ENCODE results near the gene DCPS.
"Not testable (repeated sequence)": the region's sequence is repeated elsewhere in the genome, so short reads cannot be mapped to it uniquely, and the experiment has no call there.

The DCPS gene

DNA sequence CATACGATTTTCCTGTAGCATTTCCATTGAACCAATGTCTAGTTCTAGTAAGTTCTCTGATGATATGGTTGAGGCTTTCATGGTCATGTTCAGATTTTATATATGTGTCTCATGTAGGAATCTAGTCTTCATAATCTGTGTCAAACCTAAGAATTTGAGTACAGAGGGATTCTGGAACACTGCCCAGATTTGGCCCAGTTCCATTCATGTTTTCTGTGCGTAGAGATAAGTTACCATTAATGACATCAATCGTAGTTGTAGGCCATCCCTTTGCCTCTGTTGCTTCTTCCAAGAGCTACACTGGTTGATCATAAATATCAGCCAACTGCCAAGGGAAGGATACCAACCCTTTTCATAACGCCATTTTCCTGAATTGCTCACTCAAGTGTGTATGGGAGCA is 74.9 kb downstream of the DCPS start:
- DNase-seq (ENCODE audit: extremely low read depth in 1 of 2, low read depth in 1 of 2): no peak

DNA sequence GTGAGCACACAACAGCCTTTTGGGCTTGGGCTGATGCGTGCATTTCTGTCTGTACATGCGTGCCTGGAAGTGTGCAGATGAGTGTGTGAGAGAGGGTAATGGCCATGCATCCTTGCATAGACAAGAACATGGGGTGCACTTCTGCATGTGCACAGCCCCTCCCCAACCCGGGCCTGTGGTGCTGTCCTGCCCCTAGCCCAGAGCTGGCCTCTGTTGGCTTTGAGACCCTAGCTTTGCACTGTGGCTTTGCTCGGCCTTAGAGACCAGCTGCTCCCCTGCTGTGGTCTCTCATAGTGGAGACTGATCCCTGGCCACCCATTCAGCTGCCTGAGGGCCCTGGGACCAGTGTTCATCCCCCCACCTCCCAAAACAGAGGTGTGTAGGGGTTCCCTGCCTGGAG is 77.0 kb downstream of the DCPS start:
- DNase-seq (ENCODE audit: extremely low read depth in 1 of 2, low read depth in 1 of 2): no peak

DNA sequence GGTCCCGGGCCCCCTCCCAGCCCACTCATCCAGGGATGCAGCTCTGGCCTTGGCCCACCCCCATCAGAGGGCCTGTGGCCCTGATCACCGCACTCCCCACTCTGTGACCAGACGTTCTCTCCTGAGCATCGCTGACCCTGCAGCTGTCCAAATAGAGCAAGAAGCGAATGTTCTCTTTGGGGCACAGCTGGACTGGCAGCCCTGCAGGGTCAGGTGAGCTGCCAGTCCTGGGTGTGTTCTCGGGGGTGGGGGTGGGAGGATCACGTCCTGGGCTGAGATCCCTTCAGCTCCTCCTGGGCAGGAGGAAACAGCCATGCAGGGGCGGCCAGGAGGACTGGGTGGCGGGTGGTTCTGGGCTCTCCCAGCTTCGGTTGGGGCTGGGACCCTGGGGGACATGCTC is 78.1 kb downstream of the DCPS start:
- not testable (repeated sequence) for DNase-seq (ENCODE audit: extremely low read depth in 1 of 2, low read depth in 1 of 2)

DNA sequence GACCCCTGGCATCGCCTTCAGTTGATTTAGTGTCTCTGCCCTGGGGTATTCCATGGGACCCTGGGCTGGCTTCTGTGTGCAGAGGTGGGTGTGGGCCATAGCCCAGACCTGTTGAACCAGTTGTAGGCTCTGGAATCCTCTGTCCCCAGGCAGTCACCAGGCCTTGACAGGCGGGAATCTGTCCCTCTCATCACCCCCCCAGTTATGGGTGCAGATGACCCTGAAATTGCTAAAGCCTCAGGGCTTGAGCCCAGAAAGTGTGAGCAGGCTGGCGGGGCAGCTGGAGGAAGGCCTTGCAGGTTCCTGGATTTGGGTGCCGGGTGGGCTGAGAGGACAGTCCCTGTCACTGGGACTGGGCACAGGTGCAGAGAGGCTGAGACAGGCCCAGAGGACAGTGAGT is 78.8 kb downstream of the DCPS start:
- DNase-seq (ENCODE audit: extremely low read depth in 1 of 2, low read depth in 1 of 2): not testable (repeated sequence)

DNA sequence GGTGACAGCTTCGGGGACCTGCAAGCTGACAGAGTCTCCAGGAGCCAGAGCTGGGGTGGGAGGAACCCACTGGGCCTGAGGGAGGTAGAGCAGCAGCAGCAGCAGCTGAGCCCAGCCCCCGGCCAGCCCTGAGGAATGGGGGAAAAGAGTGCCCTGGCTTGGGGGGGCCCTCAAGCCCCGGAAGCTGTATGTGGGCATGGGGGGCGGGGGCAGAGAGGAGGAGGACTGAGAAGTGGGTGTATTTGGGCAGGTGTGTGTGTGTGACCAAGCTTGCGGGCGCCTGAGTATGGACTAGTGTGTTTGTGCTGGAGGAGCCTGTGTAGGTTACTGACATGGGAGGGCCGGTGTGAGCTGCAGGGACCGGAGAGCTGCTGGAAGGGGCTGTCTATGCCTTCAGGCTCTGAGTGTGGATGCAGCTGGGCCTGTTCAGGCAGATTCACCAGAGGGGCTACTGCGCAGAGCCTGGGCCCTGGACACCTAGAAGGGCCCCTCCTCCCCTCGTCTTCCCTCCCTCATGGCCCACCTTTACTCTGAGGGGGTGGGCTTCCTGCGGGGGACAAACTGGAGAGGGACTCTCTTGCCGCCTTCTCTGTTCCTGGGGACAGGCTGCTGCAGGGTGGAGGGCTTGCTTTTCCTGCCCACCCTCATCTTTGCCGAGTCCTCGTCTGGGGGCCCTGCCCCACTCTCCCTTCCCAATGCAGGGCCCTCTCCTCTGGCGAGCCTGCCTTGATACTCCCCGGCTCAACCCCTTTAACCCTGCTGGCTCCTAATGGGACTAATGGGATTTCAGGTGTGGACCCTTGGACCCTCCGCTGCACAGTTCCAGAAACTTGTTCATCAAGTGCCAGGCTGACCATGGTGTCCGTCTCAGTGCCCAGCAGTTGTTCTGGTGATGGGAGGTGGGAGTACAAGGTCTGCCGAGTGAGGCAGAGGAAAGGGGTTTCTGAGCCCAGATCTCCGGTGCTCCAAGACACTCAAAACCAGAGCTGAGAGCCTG is 79.8 kb downstream of the DCPS start:
- no peak for DNase-seq (ENCODE audit: extremely low read depth in 1 of 2, low read depth in 1 of 2)

DNA sequence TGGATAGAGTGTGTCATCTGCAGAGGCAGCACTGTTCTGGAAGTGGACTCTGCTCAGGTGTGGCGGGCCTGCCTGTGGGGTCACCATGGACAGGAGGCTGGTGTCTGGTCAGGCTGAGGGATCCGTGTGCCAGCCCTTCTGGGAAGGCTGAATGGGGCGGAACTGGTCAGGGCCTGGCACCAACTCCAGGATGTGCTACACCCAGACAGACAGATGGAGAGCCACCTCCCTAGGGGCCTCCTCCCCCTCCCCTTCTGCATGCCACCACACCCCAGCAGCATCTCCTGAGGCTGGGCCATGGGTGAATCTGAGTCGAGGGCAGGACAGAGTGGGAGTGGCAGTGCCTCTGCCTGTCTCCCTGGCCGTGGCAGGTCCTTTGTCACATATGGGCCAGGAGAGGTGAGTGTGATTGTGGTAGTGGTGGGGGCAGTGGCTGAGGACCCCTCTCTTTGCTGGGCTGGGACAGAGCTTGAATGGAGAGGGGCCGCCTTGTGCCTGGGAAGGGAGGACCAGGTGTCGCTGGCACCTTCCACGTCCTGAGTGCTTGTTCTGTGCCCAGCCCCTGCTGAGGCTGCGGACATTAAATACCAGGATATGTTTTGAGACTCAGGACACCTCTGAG is 80.7 kb downstream of the DCPS start:
- no peak for DNase-seq (ENCODE audit: extremely low read depth in 1 of 2, low read depth in 1 of 2)

DNA sequence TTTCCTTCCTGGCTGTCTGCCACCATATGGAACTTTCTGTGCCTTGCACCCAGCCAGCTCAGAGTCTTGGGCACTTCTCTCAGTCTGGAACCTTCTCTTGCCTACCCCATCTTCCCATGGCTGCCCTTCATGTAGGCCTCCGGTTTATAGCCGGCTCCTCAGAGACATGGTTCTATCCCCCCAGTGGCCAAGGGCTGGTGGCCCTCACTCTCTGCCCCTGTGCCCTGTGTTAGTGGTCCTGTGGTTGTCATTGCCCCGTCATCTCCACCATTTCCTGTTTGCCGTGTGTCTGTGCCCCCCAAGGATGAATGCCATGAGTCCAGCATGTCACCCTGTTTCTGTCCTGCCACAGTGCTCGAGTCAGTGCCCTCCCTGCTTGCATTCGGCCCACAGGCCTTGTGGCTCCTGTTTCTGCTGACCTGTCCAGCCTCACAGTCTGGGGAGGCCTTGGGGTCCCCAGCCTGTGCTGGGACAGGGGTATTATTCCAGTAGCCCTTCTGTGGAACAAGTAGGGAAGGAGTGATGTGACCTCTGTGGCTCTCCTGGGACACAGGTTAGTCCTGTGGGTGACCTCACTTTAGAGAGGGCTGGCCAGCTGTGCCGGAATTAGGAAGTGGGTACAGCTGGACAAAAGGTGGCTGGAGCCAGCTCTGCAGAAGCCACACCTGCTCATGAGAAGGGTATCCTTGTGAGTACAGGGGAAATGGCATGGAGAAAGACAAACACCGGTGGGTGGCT is 82.3 kb downstream of the DCPS start:
- DNase-seq (ENCODE audit: extremely low read depth in 1 of 2, low read depth in 1 of 2): no peak

DNA sequence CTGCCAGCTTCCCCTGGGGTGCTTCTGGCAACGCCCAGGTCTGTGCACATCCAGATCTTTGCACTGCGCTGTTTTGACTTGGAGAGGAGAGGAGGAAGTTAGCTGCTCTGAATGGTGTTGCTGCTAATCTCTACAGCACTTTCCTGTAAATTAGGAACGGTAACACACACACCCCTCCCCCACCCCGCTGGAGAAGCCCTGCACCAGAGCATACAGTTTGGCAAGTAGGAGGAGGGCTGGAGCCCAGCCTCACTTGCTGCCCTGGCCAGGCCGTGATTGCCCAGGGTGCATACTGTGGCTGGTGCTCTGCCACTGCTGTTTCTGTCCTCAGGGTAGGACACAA is 82.8 kb downstream of the DCPS start:
- DNase-seq (ENCODE audit: extremely low read depth in 1 of 2, low read depth in 1 of 2): not testable (repeated sequence)

DNA sequence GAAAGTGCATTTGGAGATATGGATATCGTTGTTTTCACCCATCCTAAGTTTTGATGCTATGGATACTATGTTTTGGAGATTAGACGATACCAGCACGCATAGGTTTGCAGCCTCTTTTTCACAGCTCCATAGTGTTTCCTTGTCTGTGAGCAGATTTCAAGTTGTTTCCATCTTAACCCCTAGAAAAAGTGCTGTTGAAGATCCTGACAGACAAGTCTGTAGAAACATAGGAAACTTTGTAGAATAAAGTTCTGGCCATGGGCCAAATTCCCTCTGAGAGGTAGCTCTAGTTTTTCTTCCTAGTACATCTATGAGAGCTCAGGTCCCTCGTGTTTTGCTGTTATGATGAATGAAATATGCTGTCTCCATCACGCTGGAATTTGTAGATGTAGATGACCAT is 84.0 kb downstream of the DCPS start:
- DNase-seq (ENCODE audit: extremely low read depth in 1 of 2, low read depth in 1 of 2): no peak

DNA sequence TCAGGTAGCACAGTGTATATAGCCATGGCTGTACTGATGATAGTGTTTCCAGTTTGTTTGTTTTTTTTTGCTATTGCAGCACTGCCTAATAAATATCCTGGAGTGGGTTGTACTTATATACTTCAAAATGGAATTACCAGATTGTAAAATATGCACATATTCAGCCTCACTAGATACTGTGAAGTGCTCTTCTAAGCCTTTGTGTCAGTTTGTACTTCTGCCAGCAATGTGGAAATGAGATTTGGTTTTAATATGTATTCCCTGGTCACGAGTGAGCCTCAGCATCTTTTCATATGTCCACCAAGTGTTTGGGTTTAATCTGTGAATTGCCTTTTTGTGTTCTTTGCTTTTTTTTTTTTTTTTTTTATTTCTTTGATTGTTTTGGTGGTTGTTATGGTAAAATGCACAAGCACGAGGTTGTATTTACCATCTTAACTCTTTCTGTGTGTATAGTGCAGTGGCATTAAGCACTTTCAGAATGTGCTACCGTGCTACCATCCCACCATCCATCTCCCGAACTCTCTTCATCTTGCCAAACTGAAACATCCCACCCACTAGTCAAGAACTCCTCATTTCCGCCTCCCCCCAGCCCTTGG is 86.5 kb downstream of the DCPS start:
- DNase-seq (ENCODE audit: extremely low read depth in 1 of 2, low read depth in 1 of 2): no peak

DNA sequence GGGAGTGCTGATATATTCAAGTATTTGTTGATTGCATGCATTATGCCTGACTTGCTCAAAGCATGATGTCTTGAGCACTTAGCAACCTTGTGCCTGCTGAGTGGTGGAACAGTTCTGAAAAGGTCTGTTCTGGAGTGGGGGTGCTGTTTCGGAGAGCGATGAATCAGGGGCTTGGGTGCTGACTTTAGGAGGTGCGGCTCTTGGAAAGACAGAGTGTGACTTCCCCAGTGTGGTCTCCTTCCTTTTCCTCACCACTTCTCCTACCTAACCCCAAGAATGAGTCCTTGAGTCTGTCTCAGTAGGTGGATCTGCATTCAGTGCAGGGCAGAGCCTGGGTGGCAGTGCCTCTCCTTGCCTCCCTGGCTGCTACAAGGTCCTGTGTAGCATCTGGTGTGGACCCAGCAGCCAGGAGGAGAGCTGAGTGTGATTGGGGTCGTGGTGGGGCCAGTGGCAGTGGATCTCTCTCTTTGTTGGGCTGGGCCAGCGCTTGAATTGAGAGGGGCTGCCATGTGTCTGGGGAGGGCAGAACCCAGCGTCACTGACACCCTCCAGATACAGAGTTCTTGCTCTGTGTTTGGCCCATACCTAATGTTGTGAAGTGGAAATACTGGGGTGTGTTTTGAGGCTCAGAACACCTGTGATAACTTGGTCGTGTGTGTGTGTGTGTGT is 87.6 kb downstream of the DCPS start:
- DNase-seq (ENCODE audit: extremely low read depth in 1 of 2, low read depth in 1 of 2): no peak

DNA sequence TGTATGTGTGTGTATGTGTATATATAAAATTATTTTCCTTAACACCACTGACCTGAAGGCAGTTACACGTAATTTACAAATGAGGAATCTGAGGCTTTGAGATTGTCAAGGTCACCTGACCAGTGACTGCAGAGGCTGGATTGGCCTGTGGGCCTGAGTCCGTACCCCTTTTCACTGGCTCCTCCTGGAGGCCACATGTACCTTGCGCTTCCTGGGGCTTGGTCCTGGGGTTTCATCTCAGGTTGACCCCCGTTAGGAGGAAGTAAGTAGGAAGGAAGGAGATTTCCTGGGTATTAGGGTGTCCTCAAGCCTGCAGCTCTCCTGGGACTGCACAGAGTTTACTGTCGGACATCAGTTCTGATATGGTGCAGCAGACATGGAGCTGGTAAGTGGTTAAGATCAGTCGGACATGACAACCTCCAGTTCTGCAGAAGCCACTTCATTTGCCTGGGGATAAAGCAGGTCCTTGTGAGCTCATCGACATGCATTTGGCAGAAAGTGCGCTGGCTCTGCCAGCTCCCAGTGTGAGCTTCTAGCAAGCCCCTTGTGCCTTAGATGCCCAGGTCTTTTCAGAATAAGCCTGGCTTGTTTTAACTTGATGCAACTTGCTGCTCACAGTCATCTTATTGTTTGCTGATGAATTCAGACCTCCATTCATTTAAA is 88.2 kb downstream of the DCPS start:
- no peak for DNase-seq (ENCODE audit: extremely low read depth in 1 of 2, low read depth in 1 of 2)

DNA sequence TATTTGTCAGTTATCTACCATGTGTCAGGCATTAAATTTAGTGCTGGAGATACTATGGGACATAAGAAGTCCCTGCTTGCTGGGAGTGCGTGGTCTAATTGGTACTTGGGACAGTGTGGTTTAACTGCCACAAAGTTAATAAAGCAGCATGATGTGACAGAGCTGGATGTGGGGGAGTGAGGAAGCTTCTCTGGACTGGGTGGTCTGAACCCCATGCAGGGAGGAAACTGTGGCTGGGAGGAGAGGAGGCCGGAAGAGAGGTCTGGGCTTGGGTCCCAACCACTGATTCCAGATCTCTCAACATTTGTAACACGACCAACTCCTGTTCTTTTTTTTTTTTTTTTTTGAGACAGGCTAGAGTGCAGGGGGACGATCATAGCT is 88.8 kb downstream of the DCPS start:
- DNase-seq (ENCODE audit: extremely low read depth in 1 of 2, low read depth in 1 of 2): no peak

DNA sequence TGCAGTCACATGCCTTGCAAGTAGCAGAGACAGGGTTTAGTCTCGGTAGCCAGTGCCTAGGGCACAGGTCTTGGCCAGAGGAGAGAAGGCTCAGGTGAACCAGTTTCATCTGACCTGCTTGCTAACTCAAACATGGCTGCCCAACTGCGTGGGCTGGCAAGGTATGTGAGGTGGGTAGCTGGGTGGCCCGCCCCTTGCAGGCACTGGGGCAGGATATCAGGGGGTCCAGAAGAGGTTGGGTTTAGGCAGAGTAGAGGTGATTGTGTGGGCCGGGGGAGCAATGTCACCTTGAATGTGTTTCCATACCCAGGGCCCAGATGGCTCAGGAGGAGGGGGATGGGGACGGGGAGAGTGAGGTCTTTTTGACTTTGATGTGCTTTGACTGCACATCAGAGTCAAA is 89.3 kb downstream of the DCPS start:
- no peak for DNase-seq (ENCODE audit: extremely low read depth in 1 of 2, low read depth in 1 of 2)

DNA sequence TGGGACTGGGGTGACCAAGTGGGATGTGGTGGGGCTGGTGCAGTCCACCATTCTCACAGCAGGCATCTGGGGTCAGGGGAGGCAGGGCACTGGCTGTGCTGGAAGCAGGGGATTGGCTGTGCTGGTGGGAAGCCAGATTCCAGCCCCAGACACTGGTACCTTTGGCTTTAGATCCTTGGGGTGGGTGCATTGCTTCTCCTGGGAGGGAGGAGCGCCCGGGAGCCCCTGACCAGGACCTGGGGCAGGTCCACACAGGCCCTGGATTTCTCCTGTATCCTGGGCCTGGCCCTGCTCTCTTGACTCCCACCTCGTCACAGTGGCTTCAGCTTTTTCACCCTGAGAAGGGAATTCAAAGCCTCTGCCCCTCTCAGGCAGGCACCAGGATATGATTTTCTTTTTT is 90.2 kb downstream of the DCPS start:
- DNase-seq (ENCODE audit: extremely low read depth in 1 of 2, low read depth in 1 of 2): no peak

DNA sequence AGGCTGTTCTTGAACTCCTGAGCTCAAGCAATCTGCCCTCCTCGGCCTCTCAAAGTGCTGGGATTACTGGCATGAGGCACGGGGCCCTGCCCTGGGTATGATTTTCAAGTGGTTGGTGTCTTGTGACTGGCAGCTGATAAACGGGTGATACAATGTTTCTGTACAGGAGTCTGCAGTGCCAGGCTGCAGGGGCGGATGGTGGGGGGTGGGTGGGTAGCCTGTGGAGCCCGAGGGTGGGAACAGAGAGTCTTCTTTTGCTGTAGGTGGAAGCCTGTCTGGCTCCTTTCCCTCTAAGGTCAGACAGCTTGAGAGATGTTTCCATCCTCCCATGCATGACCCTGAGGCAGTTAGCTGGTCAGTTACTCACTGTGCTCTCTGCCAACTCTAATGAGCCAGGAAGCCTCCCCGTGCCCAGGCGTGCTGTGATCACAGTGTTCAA is 90.8 kb downstream of the DCPS start:
- DNase-seq (ENCODE audit: extremely low read depth in 1 of 2, low read depth in 1 of 2): not testable (repeated sequence)

All from activated CD8-positive, alpha-beta memory T cell treated with anti-CD3 and anti-CD28 coated beads for 1 hour (primary cell).